ENCODE measurements around the gene EIF2B4.

GRCh38 chr2:27393225-27393624, 23.1 kb upstream of the EIF2B4 start:
- TF ChIP-seq SP2 (tag by site-specific recombination; IDR thresholded peaks at IDR 0.05) (no peak), ZFP69B (tag by site-specific recombination; IDR thresholded peaks at IDR 0.05) (no peak), HIC1 (tag by site-specific recombination; IDR thresholded peaks at IDR 0.05) (no peak), CTCF (tag by site-specific recombination; IDR thresholded peaks at IDR 0.05) (no peak)

All from HEK293 (cell line).